Bronchial epithelial cell (primary cell): Measurements from ENCODE around the gene THRB. TPM values are rescaled to one million over a fixed set of nuclear protein-coding genes. Genes with fewer than 3 reads are reported as not detected.
"Not testable (repeated sequence)": the region's sequence is repeated elsewhere in the genome, so short reads cannot be mapped to it uniquely, and the experiment has no call there.

ENCODE experiments used
- DNase-seq: peaks from one replicate; pipeline ENCODE4 v3.0.0-alpha.2; 2010; ENCODE audit warnings: low read depth
- FAIRE-seq: peaks from 2 replicates; lab custom pipeline; 2011; peaks lifted over from hg19 to GRCh38; lab: Jason Lieb, UNC
- H3K27me3 ChIP-seq: 2 replicates; pipeline ENCODE4 v1.5.1; 2011; ENCODE audit warnings: low read length; ENCODE audit not compliant: control insufficient read depth, insufficient read depth
- H3K36me3 ChIP-seq: 2 replicates; pipeline ENCODE4 v1.5.1; 2011; ENCODE audit warnings: low read length; ENCODE audit not compliant: control insufficient read depth, insufficient read depth
- H3K4me3 ChIP-seq: 2 replicates; pipeline ENCODE4 v1.5.1; 2011; ENCODE audit warnings: mild to moderate bottlenecking, low read depth, low read length, control low read depth
- total RNA-seq: library from RNA; depleted of rRNA; stranded (reverse); fragments of >200 nt; gene quantifications from 2 replicates; pipeline ENCODE4 v1.2.1, GENCODE V29; 2014
- TF ChIP-seq, protein P1 (sequence below): IDR thresholded peaks from 2 replicates; pipeline ENCODE4 v1.5.1; 2011; ENCODE audit warnings: mild to moderate bottlenecking, moderate library complexity, low read length, control low read depth, inconsistent platforms; ENCODE audit not compliant: insufficient read depth, severe bottlenecking

The THRB gene
- total RNA-seq, 1 donor from 2014 or later, result 7.6 TPM

DNA sequence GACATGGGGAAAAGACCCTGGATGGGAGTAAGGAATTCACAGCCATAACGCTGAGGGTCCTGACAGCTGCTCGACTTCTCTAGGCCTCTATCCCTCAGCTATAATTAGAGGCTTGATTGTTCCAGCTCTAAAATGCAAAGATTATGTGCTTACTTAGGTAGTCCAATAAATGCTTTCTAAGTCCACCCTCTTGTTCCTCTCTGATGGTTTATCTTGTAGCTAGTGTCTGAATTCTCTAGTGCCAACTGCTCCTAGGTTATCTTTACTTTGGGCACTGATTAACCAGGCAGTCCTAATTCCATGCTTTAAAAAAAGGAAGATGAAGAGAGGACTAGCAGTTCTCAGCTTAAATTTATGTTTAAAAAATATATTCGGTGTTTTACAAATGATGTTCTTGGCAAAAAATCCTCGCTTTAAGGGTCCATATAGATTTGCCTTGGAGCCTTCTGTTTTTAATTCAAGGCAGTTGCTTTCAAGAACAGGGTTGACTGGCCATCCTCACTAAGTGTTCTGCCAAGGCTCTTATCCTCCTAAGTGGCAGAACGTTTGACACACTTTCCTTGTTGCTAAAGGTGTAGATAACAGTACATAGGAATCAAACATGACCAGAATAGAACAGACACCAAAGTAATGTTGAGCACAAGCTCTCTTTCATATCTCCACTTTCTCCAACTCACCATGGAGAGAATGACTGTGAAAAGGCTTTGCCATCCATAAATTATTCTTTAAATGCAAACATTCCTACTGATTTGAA, 60.6 kb downstream of the THRB start:
- Histone ChIP-seq H3K36me3 (no peaks in the 10 kb centered on the region), H3K27me3 (no peaks in the 10 kb centered on the region), H3K4me3 (no peak overlapping the region)
- TF ChIP-seq, protein P1, sequence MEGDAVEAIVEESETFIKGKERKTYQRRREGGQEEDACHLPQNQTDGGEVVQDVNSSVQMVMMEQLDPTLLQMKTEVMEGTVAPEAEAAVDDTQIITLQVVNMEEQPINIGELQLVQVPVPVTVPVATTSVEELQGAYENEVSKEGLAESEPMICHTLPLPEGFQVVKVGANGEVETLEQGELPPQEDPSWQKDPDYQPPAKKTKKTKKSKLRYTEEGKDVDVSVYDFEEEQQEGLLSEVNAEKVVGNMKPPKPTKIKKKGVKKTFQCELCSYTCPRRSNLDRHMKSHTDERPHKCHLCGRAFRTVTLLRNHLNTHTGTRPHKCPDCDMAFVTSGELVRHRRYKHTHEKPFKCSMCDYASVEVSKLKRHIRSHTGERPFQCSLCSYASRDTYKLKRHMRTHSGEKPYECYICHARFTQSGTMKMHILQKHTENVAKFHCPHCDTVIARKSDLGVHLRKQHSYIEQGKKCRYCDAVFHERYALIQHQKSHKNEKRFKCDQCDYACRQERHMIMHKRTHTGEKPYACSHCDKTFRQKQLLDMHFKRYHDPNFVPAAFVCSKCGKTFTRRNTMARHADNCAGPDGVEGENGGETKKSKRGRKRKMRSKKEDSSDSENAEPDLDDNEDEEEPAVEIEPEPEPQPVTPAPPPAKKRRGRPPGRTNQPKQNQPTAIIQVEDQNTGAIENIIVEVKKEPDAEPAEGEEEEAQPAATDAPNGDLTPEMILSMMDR, result no peak
- FAIRE-seq (no peak), DNase-seq (no peak)

DNA sequence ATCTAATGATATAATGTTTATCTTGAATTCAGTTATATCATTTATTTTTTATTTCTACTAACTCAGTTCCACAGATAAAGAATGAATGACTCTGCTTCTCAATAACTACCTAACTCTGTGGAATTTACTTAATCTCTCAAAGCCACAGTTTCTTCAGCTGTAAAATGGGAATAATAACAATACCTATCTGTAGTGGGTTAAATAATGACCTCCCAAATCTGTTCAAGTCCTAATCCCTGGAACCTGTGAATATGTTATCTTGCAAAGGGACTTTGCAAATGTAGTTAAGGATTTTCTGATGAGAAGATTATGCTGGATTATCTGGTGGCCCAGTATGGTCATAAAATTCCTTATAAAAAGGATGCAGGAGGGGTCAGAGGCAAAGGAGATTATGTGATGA, 61.7 kb downstream of the THRB start:
- H3K27me3 ChIP-seq, result no peaks in the 10 kb centered on the region
- TF ChIP-seq, protein P1, result no peak
- DNase-seq (no peak), FAIRE-seq (no peak)
- no peak overlapping the region for H3K4me3 ChIP-seq
- no peaks in the 10 kb centered on the region for H3K36me3 ChIP-seq

DNA sequence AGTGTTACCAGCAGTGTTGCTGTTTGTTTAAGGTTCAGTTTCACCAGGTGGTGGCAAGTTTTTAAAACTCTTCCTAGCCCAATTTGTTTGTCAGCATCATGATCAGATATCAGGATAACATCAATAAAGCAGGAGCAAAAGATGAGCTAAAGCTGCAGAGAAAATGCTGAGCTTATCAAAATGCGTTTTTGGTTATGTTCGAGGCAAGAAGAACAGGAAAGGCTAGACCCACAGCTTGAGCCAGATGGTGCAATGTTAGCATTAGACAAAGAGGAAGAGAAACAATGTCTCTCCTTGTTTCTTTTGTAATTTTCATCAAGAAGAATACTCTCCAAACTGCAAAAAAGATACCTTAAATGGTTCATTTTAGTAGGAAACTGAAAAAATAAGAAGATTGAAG, 66.2 kb downstream of the THRB start:
- Histone ChIP-seq H3K27me3 (no peaks in the 10 kb centered on the region), H3K36me3 (no peaks in the 10 kb centered on the region), H3K4me3 (no peak overlapping the region)
- FAIRE-seq (no peak), DNase-seq (no peak)
- TF ChIP-seq, protein P1, result no peak

DNA sequence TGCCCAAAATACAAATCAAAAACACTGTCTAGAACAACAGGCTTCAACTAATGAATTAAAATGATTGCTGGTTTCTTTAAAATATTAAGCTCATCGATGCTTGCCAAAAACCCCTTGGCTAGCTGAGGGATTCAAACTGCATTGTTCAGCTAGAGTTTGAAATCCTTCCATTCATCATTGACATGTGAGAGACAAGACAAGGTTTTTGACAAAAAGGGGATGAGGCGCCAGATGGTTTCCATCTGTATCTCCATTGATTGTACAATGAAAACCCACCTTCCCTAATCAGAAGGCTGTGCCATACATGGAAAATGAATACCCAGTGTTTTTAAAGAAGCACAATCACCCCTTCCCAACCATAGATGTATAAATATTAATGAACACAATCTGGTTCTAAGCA, 67.8 kb downstream of the THRB start:
- no peak for FAIRE-seq
- TF ChIP-seq, protein P1, result no peak
- Histone ChIP-seq H3K27me3 (no peaks in the 10 kb centered on the region), H3K36me3 (no peaks in the 10 kb centered on the region), H3K4me3 (no peak overlapping the region)
- DNase-seq, result no peak

DNA sequence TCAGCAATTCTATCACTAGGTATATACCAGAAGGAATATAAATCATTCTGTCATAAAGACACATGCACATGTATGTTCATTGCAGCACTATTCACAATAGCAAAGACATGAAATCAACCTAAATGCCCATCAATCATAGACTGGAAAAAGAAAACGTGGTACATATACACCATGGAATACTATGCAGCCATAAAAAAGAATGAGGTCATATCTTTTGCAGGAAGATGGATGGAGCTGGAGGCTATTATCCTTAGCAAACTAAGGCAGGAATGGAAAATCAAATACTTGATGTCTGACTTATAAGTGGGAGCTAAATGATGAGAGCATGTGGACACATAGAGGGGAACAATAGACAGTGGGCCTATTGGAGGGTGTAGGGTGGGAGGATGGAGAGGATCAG, 73.8 kb downstream of the THRB start:
- not testable (repeated sequence) for DNase-seq, H3K27me3 ChIP-seq, FAIRE-seq, H3K36me3 ChIP-seq, H3K4me3 ChIP-seq

DNA sequence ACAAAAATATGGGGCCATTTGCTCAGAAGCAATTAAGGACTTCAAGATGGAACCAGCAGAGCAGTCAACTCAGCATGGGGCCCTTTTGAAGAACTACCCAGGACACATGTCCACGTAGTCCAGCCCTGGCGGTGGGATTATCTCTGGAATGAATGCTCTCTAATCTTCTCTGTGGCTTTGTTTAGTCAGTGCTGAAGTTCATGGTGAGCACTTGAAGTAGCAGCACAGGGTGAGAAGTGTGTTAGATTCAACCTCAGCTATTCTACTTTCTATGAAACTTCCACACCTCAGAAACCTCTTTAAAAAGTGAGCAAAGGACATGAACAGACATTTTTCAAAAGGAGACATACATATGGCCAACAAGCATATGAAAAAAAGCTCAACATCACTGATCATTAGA, 74.4 kb downstream of the THRB start:
- Histone ChIP-seq H3K27me3 (no peaks in the 10 kb centered on the region), H3K4me3 (no peak overlapping the region), H3K36me3 (no peaks in the 10 kb centered on the region)
- TF ChIP-seq, protein P1, result no peak
- FAIRE-seq (no peak), DNase-seq (no peak)
